Measurements from ENCODE around the gene TEX2.

- TF ChIP-seq MAX (IDR thresholded peaks at IDR 0.05) (no peak), TAF1 (IDR thresholded peaks at IDR 0.05; ENCODE audit: low read depth) (no peak), CEBPB (IDR thresholded peaks at IDR 0.05) (no peak)
These were observed 134.1 kb downstream of the TEX2 start for GRCh38 chr17:64128787-64129514.
